Stomach (tissue), 9 donors: ENCODE data around the gene SSBP3. TPM values are rescaled to one million over a fixed set of nuclear protein-coding genes. Genes with fewer than 3 reads are reported as not detected.
A peak's percentile ranks its signal among the peaks of the same experiment; 100 is the strongest.
"Not testable (repeated sequence)": the region's sequence is repeated elsewhere in the genome, so short reads cannot be mapped to it uniquely, and the experiment has no call there.

ENCODE experiments used
- DNase-seq, 2 donors: peaks; one replicate each; pipeline versions ENCODE4 v3.0.0 to v3.0.0-alpha.2; 2013 to 2019
- H3K27ac ChIP-seq, 5 donors: fragments of 200-600 bp in 4 of 5; sonication (generic) in 4 of 5; one replicate each; pipeline ENCODE4 v1.5.1; 2013 to 2019; ENCODE audit warnings: mild to moderate bottlenecking in 1 of 5, moderate library complexity in 1 of 5
- H3K27me3 ChIP-seq, 3 donors: fragments of 200-600 bp; sonication (generic); one replicate each; pipeline ENCODE4 v1.5.1; 2017 to 2019; ENCODE audit warnings: mixed run types in 1 of 3
- H3K36me3 ChIP-seq, 4 donors: fragments of 200-600 bp; sonication (generic); 1 replicate in 3 of 4; 2 replicates in 1 of 4; pipeline ENCODE4 v1.5.1; 2016 to 2019
- H3K4me1 ChIP-seq, 4 donors: fragments of 200-600 bp; sonication (generic); one replicate each; pipeline ENCODE4 v1.5.1; 2016 to 2019
- H3K4me3 ChIP-seq, 4 donors: fragments of 200-600 bp; sonication (generic) in 3 of 4; one replicate each; pipeline ENCODE4 v1.5.1; 2016 to 2019; ENCODE audit warnings: mild to moderate bottlenecking in 1 of 4
- H3K9me3 ChIP-seq, 4 donors: fragments of 200-600 bp; sonication (generic); one replicate each; pipeline ENCODE4 v1.5.1; 2016 to 2019
- CTCF ChIP-seq, 7 experiments: fragments of 450-650 bp in 4 of 7; fragments of 200-600 bp in 3 of 7; sonication (generic) in 3 of 7; IDR thresholded peaks; one replicate each; pipeline ENCODE4 v1.5.1; 2016 to 2019; ENCODE audit warnings: antibody characterized with exemption in 7 of 7, control low read depth in 2 of 7, mild to moderate bottlenecking in 1 of 7
- EP300 ChIP-seq: sonication (generic); formaldehyde crosslinking; IDR thresholded peaks from one replicate; pipeline ENCODE4 v1.6.1; 2017; ENCODE audit warnings: antibody characterized with exemption
- POLR2A ChIP-seq, 4 donors: fragments of 450-650 bp; IDR thresholded peaks; one replicate each; pipeline ENCODE4 v1.6.1; 2016; ENCODE audit warnings: antibody characterized with exemption in 4 of 4, control low read depth in 2 of 4, mild to moderate bottlenecking in 1 of 4, moderate library complexity in 1 of 4
- POLR2AphosphoS5 ChIP-seq, 3 donors: sonication (generic); formaldehyde crosslinking; IDR thresholded peaks; one replicate each; pipeline ENCODE4 v1.6.1; 2016; ENCODE audit warnings: antibody characterized with exemption in 3 of 3
- WGBS, 5 donors: extraction: QIAGEN DNeasy Blood & Tissue Kit in 3 of 5; methylation state at CpG; one replicate each; pipeline versions ENCODE4 v1.1.5 to v1.1.7; 2013 to 2018; 5-methylcytosine and 5-hydroxymethylcytosine counted together
- intact Hi-C: fragments of 100-400 bp; cut with DNase I; formaldehyde crosslinking; loops from one replicate; pipeline ENCODE4 v1.15.1; 2023; ENCODE audit warnings: low total_unique reads
- polyA plus RNA-seq, 3 donors: library from polyadenylated mRNA; stranded (reverse); fragments of 200-250 nt; gene quantifications; one replicate each; pipeline ENCODE4 v1.2.3, GENCODE V29; 2013
- total RNA-seq, 5 donors: library from RNA; depleted of rRNA; stranded (reverse); fragments of >200 nt; gene quantifications; one replicate each; pipeline versions ENCODE4 v1.1.0 to v1.2.3, GENCODE V29; 2014 to 2016
- donor health status: healthy with polysubstance abuse.
- donor health status: Bipolar disorder and iron deficiency.
- donor health status: healthy.

SSBP3 gene
- total and polyA plus RNA-seq, 8 donors, result 4.3 to 100 (median 38.1) TPM

- intact Hi-C loops, result loop anchor here (10.0 kb wide), 1 partner anchor 46 kb away; no protein-coding TSS in a partner anchor
- H3K9me3 ChIP-seq, result no peaks in the 10 kb centered on the region
These were observed 15.5 kb downstream of the SSBP3 start for GRCh38 chr1:54390655-54391054.

GRCh38 chr1:54389608-54390007 is 16.6 kb downstream of the SSBP3 start:
- H3K27me3 ChIP-seq, DNase-seq, H3K4me3 ChIP-seq, H3K9me3 ChIP-seq, H3K27ac ChIP-seq: not testable (repeated sequence)
- intact Hi-C loops, result loop anchor here (10.0 kb wide), 1 partner anchor 45 kb away; no protein-coding TSS in a partner anchor
- peaks cover 33 to 97% (median 72%) of the 10 kb centered on the region in 4 donors for H3K4me1 ChIP-seq
- 81 to 87% (median 85%) methylated on average over 2 of the region's 2 CpGs for WGBS, 5 donors
- H3K36me3 ChIP-seq, result peaks cover 17 to 56% (median 50%) of the 10 kb centered on the region in 4 donors

More at GRCh38 chr1:54390655-54391054, 15.5 kb downstream of the SSBP3 start:
- DNase-seq, result no peak
- Histone ChIP-seq H3K27ac (peak overlapping the region in 3 of 5 donors; percentile 8 to 47 (median 14)), H3K36me3 (peaks cover 17 to 65% (median 58%) of the 10 kb centered on the region in 4 donors), H3K27me3 (no peaks in the 10 kb centered on the region), H3K4me1 (peaks cover 22 to 97% (median 70%) of the 10 kb centered on the region in 4 donors), H3K4me3 (no peak overlapping the region)
- TF ChIP-seq CTCF (IDR thresholded peaks at IDR 0.05), result no peak
- TF ChIP-seq EP300, result no peak
- no peak for TF ChIP-seq POLR2AphosphoS5 (IDR thresholded peaks at IDR 0.05)
- no peak for TF ChIP-seq POLR2A (IDR thresholded peaks at IDR 0.05)
- 63 to 91% (median 84%) methylated on average over 23 to 24 of the region's 24 CpGs for WGBS, 5 donors

GRCh38 chr1:54387419-54387818 is 18.8 kb downstream of the SSBP3 start:
- 47 to 65% (median 61%) methylated on average over 5 of the region's 5 CpGs for WGBS, 5 donors
- DNase-seq, result no peak
- H3K27ac ChIP-seq, result peak overlapping the region in 2 of 5 donors; percentile 3 to 9
- TF ChIP-seq EP300 (no peak), POLR2AphosphoS5 (IDR thresholded peaks at IDR 0.05) (no peak), CTCF (IDR thresholded peaks at IDR 0.05) (no peak), POLR2A (IDR thresholded peaks at IDR 0.05) (no peak)
- intact Hi-C loops, result no loop called here
- H3K27me3 ChIP-seq, result no peaks in the 10 kb centered on the region
- H3K36me3 ChIP-seq, result peaks cover 10 to 37% (median 31%) of the 10 kb centered on the region in 4 donors
- H3K4me3 ChIP-seq, result no peak overlapping the region
- peaks cover 35 to 97% (median 72%) of the 10 kb centered on the region in 4 donors for H3K4me1 ChIP-seq
- H3K9me3 ChIP-seq, result no peaks in the 10 kb centered on the region

- Histone ChIP-seq H3K27me3 (no peaks in the 10 kb centered on the region), H3K9me3 (no peaks in the 10 kb centered on the region), H3K36me3 (peaks cover 0 to 26% (median 25%) of the 10 kb centered on the region in 4 donors), H3K4me1 (peaks cover 43 to 97% (median 70%) of the 10 kb centered on the region in 4 donors), H3K27ac (peak overlapping the region in 4 of 5 donors; percentile 63 to 69 (median 66)), H3K4me3 (no peak overlapping the region)
- WGBS, 5 donors, result 83 to 89% (median 87%) methylated on average over 3 of the region's 3 CpGs
- no peak for DNase-seq
- TF ChIP-seq CTCF (IDR thresholded peaks at IDR 0.05) (no peak), POLR2A (IDR thresholded peaks at IDR 0.05) (no peak), POLR2AphosphoS5 (IDR thresholded peaks at IDR 0.05) (no peak), EP300 (no peak)
- intact Hi-C loops, result no loop called here
These were observed 20.5 kb downstream of the SSBP3 start for GRCh38 chr1:54385727-54386022.

- Histone ChIP-seq H3K27ac (peak overlapping the region; percentile 54 to 69 (median 66)), H3K9me3 (no peaks in the 10 kb centered on the region), H3K36me3 (peaks cover 0 to 24% (median 23%) of the 10 kb centered on the region in 4 donors), H3K4me1 (peaks cover 43 to 97% (median 73%) of the 10 kb centered on the region in 4 donors), H3K27me3 (no peaks in the 10 kb centered on the region), H3K4me3 (no peak overlapping the region)
- WGBS, 5 donors, result 24 to 37% (median 26%) methylated on average over 7 of the region's 7 CpGs
- no peak for DNase-seq
- intact Hi-C loops, result no loop called here
- TF ChIP-seq EP300 (no peak), POLR2AphosphoS5 (IDR thresholded peaks at IDR 0.05) (no peak), POLR2A (IDR thresholded peaks at IDR 0.05) (no peak), CTCF (IDR thresholded peaks at IDR 0.05) (no peak)
These were observed 21.1 kb downstream of the SSBP3 start for GRCh38 chr1:54384918-54385726.
